ENCODE measurements around the gene SCN1B. TPM values are rescaled to one million over a fixed set of nuclear protein-coding genes. Genes with fewer than 3 reads are reported as not detected.
"Not testable (repeated sequence)": the region's sequence is repeated elsewhere in the genome, so short reads cannot be mapped to it uniquely, and the experiment has no call there.

The SCN1B gene
- polyA plus RNA-seq, 3 donors, result 0.88 to 2.0 (median 1.3) TPM

DNA sequence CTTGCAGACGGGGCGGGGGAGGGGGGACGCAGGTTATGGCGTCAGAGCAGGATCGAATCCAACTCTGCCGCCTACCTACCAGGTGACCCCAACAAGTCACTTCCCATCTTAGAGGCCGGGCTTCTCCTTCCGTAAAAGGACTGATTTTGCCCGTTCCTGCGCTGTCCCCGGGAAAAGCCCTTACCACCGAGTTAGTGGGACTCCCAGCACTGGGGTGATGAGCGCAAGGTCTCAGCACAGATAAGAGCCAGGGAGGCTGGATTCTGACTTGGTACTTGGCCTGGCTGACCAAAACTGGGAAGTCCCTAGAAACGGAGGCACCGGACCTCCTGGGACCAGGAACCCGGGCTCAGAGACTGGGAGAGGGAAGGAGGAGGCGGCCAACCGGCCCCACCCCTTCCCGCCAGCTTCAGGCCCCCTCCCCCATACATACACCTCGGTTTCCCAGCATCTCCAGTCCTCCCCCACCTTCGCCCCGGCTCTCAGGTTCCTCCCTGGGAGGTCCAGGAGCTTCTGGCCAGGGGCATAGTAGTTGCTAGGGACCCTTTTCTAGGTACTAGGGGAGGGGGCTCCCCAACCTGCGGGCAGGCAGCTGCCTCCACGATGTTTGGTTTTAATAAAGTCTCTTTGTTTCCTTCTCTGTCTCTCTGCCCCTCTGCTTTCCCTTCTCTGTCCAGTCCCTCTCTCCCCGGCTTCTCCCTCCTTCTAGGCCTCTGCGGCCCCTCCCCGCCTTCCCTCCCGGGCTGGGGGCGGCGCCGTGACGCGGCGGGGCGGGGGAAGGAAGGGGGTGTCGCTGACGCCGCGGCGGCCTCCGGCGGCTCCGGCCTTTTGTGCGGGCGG is 30.6 kb upstream of the SCN1B start, which contains the start of gene GRAMD1A:
Gene GRAMD1A (plus strand): TSS at position 826 of the 840 bp plus-strand sequence. CDS start 156 bp downstream, outside the sequence.
- DNase-seq (ENCODE audit: extremely low read depth in 1 of 11, low read depth in 9 of 11, low spot score in 4 of 11), result peak in 9 of 11 donors; percentile 70 to 90 (median 82)

DNA sequence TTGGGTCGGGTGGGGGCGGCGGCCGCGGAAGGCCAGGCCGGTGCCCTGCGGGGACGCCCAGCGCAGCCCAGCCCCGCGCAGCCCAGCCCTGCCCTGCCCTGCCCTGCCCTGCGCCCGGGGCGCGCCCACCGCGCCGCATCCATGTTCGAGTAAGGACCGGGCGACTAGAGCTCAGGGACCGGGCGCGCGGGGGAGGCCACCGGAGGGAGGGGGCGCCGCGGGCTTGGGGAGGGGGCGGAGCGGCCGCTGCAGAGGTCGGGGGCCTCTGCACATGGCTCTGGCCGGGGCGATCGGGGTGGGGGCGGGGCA is 30.0 kb upstream of the SCN1B start:
- DNase-seq (ENCODE audit: extremely low read depth in 1 of 11, low read depth in 9 of 11, low spot score in 4 of 11), result no peak

DNA sequence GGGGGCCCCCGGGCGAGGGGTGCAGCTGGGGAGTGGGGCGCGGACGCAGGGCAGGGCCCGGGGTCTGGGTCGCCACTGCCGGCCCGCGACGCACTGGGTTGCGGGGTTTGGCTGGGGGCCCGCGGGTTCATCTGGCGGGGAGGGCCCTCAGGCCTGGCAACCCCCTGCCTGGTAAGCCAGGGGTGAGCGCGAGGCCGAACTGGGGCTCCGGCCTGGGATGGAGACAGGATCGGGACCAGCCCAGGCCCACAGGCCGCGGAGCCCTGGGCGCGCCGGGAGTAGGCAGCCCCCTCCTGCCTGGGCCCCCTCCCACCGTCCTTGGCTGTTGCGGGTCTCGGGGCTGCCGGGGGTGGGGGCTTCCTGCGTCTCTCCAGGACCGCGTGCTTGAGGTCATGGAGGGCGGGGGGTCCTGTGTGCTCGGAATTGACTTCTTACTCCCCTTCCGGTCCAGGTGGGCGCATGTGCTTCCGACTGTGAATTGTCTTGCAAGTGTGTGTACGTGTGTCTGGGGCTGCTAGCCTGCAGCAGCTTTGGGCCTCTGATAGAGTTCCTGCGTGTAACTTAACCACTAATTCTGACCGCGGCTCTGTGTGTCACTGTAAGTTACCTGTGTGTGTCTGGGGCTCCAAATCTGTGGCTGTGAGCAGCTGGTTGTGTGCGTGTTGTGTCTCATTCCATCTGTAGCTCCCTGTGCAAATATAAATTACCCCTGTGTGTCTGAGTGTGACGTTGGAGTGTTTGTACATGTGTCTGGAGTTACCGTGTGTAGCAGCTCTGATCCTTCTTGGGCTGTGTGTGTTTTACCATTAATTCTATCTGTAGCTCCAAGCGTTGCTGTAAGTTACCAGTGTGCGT is 29.4 kb upstream of the SCN1B start:
- peak in 4 of 11 donors; percentile 14 to 56 (median 38) for DNase-seq (ENCODE audit: extremely low read depth in 1 of 11, low read depth in 9 of 11, low spot score in 4 of 11)

DNA sequence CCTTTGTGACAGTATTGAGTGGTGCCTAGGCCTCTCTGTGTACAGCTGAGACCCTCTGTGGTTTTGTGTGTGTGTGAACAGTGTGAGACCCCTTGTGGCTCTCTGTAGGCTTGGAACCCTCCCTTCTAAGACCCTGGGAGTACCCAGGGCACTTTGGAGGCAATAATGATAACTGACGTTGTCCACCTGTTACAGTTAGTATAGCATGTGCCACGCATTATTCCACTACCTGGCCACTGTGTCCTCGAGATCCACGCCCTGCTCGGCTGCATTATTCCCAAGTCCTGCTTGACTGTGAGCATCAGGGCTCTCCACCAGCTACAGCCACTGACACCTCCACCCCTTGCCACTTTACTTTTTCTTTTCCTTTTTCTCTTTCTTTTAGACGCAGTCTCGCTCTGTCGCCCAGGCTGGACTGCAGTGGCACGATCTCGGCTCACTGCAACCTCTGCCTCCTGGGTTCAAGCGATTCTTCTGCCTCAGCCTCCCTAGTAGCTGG is 28.2 kb upstream of the SCN1B start:
- DNase-seq (ENCODE audit: extremely low read depth in 1 of 11, low read depth in 9 of 11, low spot score in 4 of 11), result no peak

DNA sequence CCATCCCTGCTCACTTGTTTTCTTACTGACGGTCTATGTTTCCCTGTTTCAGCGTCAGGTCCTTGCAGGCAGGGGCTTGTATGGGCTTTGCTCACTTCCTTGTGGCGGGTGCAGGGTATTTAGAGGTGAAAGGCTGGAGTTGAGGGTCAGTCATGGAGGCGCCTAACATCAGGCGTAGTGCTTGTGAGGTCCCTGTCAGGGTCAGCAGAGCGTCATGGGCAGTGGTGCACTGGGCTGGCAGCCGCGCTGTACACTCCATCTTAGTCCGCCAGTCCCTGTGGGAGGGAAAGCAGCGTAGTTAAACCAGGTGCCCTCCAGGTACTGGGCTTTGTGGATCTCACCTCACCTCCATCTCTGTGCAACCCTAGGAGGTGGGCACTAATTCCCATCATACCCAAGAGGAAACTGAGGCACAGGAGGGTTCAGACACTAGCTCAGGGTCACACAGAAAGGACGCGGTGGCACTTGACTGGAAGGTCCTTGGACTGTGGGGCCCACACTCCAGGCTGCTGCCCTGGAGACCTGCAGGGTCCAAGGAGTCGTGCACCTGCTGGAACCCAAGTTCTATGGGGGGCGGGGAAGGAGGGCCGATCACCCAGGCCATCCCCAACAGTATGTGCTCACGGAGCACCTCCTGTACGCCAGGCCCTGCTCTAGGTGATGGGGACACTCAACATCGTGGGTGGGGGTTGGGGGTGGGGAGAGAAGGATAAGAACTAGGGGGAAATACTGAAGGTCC is 25.6 kb upstream of the SCN1B start:
- DNase-seq (ENCODE audit: extremely low read depth in 1 of 11, low read depth in 9 of 11, low spot score in 4 of 11), result no peak

DNA sequence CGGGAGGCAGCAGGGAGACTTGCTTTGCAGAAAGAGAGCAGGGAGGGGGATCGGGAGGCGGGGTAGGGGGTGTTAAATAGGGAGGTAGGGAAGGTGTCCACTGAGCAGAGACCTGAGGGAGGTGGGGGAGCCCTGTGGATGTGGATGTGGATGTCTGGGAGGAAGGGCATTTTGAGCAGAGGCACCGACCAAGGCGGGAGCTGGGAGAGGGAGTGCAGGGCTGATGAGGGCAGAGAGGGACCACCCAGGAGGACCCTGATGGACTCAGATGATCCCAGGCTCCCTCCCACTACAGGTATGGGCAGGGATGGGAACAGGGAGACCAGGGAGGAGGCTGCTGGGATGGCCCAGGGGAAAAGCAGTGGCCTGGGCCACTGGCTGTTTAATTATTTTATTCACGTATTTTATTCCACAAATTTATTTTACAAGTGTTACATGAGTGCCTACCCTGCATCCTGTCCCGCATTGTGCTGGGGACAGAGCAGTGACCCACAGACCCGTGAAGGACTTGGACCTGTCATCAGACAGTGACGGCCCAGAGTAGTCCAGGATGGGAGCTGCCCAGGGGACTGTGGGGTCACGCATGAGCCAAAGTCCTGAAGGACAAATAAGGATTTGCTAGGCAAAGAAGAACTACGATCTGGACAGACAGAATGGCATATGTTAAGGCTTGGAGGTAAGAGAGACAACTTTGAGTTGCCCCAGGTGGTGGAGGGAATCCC is 24.9 kb upstream of the SCN1B start:
- DNase-seq (ENCODE audit: extremely low read depth in 1 of 11, low read depth in 9 of 11, low spot score in 4 of 11), result no peak

DNA sequence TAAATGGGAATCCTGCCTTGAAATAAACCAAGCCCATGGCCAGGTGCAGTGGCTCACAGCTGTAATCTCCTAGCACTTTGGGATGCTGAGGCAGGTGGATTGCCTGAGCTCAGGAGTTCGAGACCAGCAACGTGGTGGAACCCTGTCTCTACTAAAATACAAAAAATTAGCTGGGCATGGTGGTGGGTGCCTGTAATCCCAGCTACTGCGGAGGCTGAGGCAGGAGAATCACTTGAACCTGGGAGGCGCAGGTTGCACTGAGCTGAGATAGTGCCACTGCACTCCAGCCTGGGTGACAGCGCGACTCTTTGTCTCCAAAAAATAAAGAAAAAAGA is 24.3 kb upstream of the SCN1B start:
- DNase-seq (ENCODE audit: extremely low read depth in 1 of 11, low read depth in 9 of 11, low spot score in 4 of 11), result not testable (repeated sequence)

DNA sequence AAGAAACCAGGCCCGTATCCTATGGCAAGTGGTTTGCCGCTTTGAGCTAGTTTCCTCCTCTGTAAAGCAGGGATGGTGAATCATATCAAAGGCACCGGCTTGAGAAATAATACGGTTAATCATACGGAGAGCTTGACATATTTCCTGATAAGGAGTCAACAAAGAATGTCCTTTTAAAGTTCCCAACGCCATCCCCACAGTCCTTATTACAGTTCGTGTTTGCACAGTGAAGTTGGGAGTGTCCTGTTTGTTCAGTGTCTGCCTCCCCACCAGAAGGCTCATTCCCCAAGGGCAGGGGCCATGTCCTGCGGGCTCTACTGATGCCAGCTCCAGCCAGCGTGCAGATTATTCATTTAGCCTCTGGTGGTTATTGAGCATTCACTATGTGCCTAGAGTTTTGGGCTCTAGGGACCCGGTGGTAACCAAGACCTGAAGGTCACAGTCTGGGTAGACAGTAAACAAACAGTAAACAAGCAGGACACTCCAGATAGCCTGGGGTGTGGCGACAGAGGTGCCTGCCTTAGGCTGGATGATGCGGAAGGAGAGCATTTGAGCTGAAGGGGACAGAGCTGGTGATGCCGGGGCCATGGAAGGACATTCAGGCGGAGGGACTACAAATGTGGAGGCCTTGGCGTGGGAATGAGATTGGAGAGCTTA is 23.8 kb upstream of the SCN1B start:
- DNase-seq (ENCODE audit: extremely low read depth in 1 of 11, low read depth in 9 of 11, low spot score in 4 of 11), result no peak

DNA sequence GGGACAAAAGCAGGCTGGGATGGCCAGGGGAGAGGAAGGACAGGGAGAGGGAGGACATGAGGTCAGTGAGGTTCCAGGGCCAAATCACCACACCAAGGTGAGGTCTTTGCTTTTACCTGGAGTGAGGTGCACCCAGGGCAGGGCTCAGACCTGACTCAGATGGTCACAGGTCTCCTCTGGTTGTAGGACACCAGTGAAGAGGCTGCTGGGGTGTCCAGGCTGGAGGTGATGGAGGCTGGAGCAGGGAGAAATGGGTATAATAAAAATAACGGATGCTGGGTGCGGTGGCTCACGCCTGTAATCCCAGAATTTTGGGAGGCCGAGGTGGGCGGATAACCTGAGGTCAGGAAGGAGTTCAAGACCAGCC is 23.3 kb upstream of the SCN1B start:
- DNase-seq (ENCODE audit: extremely low read depth in 1 of 11, low read depth in 9 of 11, low spot score in 4 of 11), result no peak

DNA sequence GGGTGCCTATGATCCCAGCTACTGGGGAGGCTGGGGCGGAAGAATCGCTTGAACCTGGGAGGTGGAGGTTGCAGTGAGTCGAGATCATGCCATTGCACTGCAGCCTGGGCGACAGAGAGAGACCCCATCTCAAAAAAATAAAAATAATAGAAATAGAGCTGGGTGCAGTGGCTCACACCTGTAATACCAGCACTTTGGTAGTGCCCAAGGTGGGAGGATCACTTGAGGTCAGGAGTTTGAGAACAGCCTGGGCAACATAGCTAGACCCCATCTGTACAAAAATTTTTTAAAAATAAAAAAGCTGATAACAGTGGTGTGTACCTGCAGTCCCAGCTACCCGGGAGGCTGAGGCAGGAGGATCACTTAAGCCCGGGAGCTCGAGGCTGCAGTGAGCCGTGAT is 22.8 kb upstream of the SCN1B start:
- DNase-seq (ENCODE audit: extremely low read depth in 1 of 11, low read depth in 9 of 11, low spot score in 4 of 11), result not testable (repeated sequence)

DNA sequence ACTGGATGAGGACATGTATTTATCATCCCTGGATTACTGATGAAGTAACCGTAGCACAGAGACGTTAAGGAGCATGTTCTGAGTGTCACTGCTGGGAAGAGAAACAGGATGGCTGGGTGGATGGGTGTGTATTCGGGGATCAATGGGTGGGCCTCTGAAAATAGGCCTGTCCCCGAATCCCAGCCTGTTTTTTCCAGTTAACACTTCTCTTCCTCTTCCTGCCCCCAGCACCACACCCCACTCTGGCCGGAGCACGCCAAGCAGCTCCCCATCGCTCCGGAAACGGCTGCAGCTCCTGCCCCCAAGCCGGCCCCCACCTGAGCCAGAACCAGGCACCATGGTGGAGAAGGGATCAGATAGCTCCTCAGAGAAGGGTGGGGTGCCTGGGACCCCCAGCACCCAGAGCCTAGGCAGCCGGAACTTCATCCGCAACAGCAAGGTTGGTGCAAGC is 21.4 kb upstream of the SCN1B start:
- no peak for DNase-seq (ENCODE audit: extremely low read depth in 1 of 11, low read depth in 9 of 11, low spot score in 4 of 11)

DNA sequence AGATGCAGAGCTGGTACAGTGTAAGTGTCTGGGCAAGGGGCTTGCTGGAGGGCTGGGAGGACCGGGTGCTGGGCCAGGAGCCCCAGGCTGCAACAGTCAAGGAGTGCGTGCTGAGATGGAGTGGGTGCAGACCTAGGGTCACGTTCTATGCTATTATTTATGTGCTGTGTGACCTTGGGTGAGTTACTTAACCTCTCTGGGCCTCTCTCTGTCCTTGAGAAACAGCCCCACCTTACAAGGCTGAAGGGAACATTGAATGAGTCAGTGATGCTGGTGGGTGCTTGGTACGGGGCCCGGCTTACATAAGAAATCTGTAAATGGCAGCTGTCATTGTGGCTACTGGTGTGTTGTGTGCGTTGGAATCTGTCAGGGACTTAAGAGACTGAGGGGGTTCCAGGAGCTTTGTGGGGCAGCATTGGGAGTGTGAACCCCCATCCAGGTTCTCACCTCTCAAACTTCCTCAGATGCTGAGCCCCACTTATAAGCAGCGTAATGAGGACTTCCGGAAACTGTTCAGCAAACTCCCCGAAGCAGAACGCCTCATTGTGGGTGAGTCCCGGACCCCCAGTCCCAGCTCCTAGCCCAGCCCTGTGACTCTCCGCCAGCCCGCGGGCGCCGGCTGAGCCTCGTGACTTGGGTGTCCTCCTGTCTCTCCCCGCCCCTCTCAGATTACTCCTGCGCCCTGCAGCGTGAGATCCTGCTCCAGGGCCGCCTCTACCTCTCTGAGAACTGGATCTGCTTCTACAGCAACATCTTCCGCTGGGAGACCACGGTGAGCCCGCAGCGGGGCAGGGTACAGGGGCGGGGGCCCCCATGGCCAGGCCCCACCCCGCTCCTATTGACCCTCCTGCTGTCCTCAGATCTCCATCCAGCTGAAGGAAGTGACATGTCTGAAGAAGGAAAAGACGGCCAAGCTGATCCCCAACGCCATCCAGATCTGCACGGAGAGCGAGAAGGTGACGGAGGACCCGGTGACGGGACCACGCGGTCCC is 20.6 kb upstream of the SCN1B start:
- DNase-seq (ENCODE audit: extremely low read depth in 1 of 11, low read depth in 9 of 11, low spot score in 4 of 11), result no peak

DNA sequence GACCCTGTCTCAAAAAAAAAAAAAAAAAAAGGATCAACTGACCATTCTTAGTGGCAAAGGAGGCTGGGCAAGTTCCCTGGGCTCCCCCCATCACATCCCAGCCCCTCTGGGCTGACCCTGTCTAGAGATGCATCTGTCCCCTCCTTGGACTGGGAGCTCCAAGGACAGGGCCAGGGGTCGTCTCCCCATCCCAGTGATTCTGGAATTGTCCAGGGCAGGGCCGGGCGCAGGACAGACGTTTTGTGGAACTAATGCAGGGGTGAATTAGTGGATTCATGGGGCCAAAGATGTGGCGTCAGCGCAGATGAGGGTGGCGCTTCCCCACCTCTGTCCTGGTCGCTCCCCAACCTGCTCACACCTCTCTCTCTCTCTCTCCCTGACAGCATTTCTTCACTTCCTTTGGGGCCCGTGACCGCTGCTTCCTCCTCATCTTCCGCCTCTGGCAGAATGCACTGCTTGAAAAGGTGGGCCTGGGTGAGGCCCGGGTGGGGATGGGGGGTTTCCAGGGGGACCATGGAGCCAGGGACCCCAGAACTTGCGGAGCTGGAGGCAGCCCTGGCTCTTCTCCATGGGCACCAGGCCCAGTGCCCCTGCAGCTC is 19.1 kb upstream of the SCN1B start:
- DNase-seq (ENCODE audit: extremely low read depth in 1 of 11, low read depth in 9 of 11, low spot score in 4 of 11), result no peak

DNA sequence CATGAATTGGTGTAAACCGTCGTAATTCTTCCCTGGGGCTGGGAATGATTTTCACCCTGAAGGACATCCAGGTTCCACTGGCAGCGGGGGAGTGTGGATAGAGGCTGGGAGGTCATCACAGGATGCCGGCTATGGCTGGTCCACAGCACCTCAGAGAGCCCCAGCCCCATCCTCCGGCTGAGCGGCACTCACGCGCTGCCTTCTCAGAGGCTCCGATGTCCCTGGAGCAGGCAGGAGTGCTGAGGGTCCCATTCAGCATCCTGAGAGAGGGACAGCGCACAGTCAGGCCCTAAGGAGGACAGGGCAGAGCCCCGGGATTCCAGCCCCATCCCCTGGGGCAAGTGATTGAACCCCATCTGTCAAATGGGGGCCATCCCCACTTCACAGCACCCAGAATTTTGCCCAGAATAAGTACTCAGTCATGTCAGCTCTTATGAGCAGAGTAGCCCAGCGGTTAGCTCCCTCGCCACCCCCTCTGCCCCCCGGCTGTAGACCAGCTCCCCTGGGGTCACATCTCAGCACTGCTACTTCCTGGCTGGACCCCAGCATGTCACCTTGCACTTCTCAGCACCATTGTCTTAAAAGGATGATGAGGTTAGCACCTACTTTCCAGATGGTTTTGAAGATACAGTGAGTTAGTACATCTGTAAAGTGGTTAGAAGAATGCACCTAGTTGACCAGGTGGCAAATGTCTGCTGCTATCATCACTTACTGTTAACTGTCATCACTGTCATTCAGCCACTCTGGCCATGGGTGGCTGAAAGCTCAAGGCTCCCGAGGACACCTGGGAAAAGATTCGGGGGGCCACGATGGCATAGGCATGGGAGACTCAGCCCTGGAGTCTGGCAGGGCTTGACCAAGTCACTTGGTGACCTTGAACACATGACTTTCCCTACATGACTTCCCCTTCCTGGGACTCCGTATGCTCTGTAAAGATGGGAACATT is 18.3 kb upstream of the SCN1B start:
- no peak for DNase-seq (ENCODE audit: extremely low read depth in 1 of 11, low read depth in 9 of 11, low spot score in 4 of 11)

DNA sequence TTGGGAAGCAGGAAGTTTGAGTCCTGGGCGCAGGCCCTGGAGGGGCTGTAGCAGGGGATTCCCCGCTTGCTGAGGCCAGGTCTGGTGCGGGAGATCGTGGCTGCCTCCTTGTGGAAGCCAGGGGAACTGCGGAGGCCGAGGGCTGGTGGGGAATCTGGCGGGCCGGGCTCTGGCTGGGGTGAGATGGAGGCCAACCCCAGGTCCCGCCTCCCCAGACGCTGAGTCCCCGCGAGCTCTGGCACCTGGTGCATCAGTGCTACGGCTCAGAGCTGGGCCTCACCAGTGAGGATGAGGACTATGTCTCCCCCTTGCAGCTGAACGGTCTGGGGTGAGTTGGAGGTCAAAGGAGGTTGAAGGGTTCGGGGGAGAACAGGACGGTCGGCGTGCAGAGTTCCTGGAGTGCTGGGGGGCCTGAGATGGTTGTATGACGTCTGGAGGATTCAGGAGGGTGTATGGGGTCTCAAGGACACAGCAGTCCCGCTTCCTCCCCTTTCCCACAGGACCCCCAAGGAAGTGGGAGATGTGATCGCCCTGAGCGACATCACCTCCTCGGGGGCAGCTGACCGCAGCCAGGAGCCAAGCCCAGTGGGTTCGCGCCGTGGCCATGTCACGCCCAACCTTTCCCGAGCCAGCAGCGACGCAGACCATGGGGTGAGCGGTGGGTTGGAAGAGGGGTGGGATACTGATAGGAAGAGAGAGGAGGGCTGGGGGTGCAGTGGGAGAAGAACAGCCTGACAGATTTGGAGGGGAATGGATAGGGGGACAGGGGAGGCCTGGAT is 17.0 kb upstream of the SCN1B start:
- peak in 4 of 11 donors; percentile 41 to 63 (median 50) for DNase-seq (ENCODE audit: extremely low read depth in 1 of 11, low read depth in 9 of 11, low spot score in 4 of 11)
